GM19239 (cell line): ENCODE results near the gene BCL11A.

ENCODE experiments used
- DNase-seq: peaks from one replicate; pipeline ENCODE4 v3.0.0; 2011; ENCODE audit warnings: low spot score; ENCODE audit not compliant: insufficient read length
- FAIRE-seq: peaks from 2 replicates; lab custom pipeline; 2011; peaks lifted over from hg19 to GRCh38; lab: Jason Lieb, UNC

Gene BCL11A

DNA sequence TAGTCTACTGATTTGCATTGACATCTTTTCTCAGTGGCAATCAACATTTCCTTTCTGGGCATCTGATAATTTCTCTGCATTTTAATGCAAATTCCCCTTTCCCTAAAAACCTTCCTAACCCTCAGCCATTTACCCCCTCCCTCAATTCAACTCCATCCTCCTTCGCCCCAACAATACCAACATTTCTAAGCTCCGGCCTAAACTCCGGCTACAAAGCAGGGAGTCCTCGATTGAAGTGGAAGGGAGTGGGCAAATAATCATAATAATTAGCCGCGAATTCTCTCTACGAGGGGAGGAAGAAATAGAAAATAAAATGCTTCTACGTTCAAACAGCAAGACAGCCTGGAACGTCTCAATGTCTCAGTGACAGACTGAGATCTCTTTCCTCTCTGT lies 4.6 kb downstream of the BCL11A start:
- FAIRE-seq (peak; percentile 8), DNase-seq (no peak)

DNA sequence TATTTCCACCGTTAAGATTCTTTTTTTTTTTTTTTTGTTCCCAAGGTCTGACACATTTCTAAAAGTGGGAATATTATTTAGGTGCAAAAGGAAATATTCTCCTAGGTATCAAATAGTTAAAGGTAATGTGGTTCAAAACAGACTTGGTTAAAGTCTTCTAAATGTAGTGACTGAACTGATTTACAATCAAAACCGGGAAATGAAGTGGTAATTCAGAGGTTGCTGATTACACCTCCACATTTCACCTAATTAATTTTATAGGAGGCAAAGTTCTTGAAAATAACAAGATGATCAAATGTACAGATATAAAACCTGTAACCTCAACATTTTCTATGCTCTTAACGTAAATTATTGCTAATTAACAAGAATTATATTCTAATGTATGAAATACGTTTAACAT lies 5.1 kb downstream of the BCL11A start:
- FAIRE-seq (no peak), DNase-seq (no peak)

DNA sequence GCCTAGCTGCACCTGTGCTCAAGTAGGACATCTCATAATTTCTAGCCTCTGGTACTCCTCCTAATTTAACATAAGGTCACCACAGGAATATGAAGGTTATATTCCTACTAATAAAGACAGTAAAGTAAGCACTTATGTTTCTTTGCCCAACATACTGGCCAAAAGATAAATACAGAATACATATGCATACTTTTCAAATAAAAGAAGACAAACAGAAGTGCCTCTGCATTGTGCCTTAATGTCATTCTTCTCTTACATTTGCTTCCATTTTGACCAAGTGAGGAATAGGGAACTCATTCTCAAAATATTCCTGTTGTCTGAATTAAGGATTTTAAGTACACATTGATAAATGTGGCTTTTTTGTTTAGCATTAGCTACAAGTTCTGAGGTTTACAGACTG lies 5.6 kb downstream of the BCL11A start:
- DNase-seq (no peak), FAIRE-seq (no peak)

DNA sequence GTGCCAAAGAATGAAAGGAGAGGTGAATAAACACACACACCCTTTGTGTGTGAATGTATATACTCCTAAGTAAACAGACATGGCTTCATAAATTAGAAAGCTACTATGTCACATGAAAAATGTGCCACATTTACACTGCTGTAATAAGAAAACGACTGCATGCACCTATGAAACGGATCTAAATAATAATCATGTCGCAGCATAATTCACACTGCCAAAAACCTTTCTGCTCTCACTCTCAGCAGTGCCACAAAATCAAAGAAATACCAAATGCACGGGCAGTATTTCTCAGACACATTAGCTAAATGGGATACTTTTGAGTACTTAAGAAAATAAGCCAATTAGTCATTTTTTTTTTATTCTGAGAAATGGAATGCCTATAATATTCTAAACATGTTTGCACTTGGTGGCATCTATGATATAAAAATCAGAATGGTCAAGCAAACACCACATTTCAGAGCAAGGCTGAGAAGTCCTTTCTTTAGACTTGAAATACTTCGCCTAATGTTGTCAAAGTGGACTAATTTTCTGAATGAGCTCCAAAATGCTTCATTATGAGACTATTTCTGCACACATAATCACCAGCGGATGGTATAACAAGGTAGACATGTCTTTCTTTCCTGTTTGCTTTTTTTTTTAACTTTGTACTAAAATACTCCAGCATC lies 6.6 kb downstream of the BCL11A start:
- DNase-seq: no peak
- FAIRE-seq: no peak

DNA sequence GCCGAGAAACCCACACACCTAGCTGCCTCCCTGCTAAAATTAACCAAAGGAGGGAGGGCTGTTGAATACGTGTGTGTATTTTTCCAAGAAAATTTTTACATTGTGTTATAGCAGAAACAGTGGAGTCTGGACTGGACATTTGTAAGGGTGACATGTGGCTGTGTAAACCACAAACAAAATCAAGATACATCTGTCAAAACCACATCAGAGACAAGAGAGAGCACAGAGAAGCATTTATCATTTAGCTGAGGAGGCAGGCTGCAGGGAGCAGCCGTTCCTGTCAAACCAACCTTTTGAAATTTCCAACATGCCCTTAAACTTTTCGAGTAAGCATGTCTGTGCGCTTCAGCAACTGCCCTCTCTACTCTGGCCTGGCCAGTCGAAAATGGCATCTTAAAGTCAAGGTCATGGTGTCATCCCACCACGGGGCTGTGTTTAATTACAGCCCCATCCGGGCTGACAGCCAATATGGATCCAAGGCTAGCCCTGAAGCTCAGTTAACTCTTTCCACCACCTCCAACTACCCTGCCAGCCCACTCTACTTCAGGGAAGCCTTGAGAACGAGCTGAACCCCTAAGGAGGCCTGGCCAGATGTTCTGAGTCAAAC lies 8.4 kb downstream of the BCL11A start:
- no peak for DNase-seq
- peak; percentile 80 for FAIRE-seq

DNA sequence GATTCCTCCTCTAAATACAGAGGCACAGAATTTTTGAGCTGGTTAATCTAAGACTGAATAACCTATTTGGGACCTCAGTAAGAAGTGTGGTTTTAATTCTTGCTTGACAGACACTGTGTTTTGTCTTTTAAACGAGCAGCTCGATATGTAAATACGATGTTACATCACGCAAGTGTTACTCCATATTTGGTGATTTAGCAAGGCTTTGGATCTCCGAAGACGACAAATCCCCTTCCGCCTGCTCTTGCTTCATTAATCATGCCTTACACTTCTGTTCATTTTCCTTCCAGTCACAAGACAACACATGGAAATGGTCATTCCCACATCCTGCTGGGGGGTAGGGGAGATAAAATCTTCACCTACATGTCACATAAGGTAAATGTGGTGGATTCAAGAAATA lies 9.4 kb downstream of the BCL11A start:
- FAIRE-seq (no peak), DNase-seq (no peak)

DNA sequence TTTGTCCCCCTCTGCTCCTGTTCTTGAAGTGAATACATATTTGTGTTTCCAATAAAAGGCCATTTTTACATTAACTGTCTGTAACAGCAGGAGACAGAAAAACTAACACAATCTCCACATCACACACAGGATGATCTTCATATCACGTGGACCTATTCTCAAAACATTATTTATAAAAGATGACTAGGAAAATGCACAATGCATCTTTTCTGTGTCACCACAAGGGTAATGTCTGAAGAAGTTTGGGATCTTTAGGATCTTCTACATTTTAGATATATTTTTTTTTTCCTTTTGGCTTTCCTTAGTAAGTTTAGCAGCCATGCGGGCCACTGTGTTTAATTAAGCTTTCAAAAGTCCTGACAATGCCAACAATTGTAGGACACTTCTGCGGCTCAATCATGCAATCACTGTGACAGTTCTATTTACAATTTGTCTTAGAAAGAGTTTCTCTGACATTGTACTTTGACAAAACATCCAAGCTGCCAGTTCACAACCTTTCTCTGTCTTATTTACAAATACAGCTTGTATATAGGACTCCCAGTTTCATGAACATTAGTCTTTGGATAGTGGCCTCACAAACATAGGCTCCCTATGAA lies 12.3 kb downstream of the BCL11A start:
- FAIRE-seq (no peak), DNase-seq (no peak)

DNA sequence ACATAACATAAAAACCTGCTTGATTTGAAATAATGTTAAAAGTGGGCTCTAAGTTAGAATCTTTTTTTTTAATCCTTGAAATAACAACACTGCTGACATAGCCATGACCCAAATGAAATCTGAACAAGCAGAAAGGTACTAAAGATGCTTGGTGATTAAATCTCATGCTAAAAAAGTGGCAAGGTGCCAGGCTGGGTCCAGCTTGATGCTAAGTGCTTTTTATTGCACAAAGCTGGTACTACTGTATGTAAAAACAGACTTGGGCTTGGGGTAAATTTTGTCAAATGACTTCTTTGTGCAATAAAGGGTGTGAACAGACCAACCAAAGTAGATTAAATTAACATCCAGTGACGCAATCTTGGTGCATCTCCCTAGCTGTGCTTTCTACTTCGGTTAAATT lies 13.4 kb downstream of the BCL11A start:
- no peak for FAIRE-seq

DNA sequence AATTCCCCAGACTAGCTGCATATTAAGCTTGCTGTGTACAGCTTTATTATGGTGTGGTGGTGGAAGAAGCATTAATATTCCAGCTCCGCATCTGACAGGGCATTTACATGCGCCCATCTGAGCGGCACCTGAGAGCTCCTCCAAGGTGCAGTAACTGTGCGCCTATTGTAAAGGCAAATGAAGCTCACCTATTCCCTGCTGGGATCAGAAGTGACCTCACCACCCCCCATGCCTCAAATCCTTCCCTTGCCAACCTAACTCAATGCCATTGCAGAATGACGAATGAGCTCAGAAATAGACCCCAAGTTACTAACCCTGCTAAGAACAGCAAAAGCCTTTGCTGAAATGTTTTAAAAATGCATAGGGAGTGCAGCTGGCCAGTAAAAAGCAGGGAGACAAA lies 14.3 kb downstream of the BCL11A start:
- DNase-seq (no peak), FAIRE-seq (no peak)

More for the DNA sequence above, 13.4 kb downstream of the BCL11A start:
- no peak for DNase-seq

DNA sequence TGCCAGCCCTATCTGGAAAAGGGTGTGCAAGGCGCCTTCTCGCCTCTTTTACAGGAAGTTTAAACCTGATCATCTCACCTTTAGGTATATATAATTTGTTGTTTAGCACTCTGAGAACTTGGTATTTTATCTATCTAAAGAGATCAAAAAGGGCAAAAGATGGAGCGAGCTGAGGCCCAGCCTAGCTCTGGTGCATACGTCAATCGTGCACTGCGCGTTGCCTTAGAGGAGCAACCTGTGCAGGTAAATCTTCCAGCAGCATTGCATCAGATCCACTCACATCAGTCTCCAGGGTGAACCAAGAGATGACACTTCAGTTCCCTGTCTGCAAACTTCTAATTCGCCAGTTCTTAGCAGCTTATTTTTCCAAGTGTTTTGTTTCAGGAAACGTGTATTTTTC lies 15.4 kb downstream of the BCL11A start:
- DNase-seq: no peak

DNA sequence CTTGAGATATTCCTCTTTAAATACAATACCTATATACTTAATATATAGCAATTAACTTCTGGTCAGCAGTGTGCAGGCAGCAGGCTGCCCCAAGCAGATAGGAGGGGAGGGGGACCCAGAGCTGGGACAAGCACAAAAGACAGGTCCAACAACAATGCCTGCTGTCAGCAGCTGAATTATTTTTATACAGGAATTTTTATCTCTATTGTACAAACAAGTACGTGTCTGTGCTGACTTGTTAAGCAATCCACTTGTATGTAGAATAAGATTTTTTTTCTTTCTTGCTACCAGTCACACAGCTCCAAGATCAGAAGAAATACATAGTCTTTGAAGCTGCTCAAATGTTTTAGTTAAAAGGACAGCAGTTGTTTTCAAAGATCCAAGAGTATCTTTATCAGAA lies 16.7 kb downstream of the BCL11A start:
- FAIRE-seq (no peak), DNase-seq (no peak)

More for the DNA sequence above, 15.4 kb downstream of the BCL11A start:
- FAIRE-seq: no peak

DNA sequence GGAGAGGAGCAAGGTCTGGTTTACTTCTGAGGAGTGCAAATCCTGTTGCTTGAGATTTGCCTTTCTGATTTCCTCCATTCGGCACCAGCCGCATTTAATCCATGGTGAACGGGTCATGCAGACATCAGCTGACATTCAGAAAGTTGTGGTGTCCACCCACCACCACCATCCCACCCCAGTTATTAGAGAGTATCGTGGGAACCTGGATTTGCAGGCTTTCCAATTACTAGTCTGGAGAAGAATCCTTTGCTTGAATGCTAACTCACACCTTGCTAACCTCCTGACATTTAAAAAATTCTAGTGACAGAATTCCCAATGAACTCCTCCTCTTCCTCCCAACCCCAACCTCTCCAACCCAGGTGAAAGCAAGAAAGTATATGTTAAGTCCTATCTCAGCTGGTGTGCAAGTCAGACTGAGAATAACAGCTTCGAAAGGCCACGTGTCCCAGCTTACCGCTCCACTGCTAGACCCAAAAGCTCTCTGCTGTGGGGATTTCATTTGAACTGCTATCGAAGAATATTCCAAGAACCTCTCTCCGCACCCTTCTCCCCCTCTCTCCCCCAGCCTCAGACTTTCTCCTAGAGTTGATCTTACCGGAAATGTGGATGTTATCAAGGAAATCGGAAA lies 17.7 kb downstream of the BCL11A start:
- no peak for DNase-seq
- FAIRE-seq: peak; percentile 77

DNA sequence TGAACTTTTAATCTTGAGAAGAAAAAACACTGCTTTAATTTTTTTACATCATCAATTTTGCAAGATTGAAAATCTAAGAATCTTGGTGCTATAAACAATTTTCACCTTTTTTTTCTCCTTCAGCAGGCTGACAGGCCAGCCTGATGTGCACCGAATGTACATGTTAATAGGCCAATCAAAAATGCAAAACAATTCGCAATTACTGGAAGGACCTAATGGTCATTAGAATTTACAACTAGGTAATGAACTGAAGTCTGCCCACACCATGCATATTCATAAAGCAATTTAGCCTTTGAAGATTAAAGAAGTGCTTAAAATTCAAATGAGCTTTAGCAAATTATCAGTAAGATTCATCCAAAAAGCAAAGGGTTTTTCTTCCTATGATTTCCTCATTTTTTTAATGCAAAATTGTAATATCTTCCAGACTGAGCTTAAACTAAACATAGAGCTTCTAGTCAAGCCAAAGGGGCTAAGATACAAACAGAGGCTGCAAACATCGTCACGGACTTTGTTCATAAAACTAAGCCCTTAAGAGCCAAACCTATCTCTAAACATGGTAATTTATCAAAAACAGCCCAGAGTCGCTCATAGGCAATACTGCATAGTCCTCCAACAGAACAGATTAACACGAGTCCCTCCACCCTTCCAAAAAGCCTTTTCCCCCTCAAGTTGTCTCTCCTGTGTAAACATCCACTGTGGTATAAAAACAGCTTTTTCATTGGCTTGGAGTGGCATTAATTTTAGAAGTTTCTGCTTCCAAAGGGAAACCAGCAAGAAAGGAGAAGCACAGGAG lies 18.4 kb downstream of the BCL11A start:
- DNase-seq (no peak), FAIRE-seq (peak; percentile 21)

DNA sequence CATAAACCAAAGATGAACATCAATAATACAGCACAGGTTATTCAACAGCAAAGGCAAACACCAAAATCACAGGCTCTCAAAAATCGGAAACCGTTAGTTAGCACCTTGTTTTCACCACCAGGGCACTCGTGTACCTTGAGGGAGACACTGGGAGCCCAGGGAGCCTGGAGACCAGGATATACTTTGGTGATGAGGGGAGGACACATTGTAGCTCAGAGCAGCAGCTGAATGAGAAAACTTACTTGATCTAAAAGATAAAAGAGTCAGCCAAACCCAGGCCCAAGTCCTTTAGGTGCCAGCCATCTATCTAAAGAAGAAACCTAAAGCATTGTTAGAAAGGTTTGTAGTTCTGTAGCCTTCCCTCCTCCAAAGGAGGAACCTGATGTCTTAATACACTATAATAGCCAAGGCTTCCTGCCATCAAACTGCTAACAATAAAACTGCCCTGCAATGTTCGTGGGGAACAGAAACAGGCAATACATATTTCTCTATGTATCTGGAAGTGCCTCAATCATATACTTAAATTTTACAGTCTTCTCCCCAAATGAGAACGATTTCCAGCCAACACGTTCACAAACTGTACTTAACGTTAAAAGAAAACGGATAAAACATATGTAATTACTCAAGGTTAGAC lies 19.3 kb downstream of the BCL11A start:
- DNase-seq (no peak), FAIRE-seq (peak; percentile 62)

DNA sequence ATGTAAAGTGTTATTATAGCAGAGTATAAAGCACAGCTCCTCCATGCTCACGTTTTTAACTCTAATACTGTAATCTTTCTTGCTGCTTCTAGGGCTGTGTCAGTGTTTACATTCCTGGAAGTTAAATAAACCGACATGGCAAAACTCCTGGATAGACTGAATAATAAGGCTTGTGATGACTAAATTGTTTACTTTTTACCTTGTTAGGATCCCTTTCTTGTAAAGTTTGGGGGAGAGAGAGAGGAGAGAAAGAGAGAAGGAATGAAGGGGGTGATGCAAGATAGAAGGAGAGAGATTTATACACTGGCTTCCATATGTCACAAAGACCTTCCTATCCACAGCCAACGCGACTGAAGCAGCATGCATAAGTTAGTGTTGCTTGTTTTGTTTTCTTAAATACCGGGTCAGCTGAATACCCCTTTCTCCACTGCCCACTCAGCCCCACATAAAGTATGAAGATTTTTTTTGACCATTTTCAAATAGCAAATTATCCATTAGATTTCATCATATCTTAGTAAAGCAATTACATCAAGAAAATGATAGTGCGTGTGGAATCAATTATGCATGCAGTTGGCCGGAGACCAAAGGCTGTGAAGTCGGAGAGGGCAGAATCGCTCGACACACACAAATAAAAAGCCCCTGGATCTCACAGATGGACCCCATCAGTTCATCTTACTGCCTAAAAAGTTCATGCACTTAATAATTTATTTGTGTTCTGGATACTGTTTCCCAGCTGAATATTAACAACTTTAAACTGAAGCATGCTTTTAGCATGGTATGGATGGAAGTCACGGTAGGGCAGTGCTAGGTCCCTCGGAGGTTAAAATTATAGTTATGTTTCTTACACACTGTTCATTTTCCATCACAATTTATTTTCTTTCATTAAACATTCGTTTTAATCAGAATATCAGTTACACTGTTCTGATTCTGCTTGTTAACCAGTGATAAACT lies 20.1 kb downstream of the BCL11A start:
- DNase-seq (no peak), FAIRE-seq (no peak)

DNA sequence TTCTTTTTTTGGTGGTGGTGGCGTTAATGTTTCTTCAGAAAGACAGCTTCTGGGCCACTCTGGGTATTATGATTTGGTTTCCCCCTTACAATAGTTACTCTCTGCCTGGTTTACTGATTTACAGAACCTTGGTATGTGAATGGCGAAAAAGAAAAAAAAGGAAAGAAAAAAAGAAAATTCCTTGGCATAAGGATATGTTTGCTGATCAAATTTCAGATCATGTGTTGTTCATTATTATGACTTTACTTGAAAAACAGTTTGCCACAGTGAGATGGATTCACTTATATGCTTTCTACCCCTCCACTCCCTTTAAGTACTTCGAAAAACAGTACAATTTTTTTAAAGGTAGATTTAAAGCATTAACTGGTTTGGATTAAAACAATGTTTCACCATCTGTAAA lies 21.0 kb downstream of the BCL11A start:
- FAIRE-seq (peak; percentile 8), DNase-seq (no peak)

DNA sequence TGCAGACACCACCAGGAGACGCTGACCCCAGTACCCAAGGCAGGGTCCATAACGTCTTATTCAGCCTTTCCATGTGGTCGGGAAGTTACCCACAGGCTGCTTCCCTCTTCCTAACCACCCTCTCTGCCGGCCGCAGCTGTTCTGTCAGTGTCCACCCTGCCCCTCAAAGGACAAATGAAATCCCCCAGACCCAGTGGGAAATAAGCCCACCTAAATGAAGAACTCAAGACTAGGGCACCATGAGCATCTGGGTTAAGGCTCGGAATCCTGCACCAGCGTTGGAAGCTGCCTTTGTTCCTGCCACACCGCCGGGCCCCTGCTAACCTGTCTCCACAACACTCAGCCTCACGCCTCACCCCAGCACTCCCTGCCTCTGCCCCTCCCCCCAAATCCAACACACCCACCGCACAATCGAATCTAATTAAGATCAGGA lies 21.7 kb downstream of the BCL11A start:
- FAIRE-seq: no peak
- no peak for DNase-seq

DNA sequence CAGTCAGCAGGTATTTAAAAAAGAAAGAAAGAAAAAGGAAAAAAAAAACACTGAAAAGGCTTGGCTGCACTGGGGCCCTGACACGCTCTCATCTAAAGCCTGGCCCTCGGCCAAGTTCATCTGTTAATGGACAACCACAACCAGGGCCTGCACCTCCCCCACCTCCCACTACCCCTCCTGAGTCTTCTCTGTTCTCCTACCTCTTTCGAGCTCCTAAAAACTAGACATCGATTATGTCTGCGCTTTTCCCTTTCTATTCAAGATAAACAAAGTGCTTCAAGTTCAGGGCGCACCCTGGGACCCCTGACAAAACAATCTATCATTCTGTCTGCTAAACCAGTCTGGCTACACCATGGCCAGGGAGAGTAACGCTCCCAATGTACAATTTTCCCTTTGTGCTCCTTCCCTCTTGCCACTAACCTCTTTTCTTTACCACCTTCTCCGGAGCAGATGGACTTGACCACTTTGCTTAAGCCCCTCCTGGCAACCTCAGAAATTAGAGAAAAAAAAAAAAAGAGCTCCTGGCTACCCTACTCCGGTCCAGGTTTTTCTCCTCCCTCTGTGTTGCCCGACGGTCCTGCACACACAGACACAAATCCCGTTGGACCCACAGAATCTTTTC lies 22.7 kb downstream of the BCL11A start:
- no peak for DNase-seq
- peak; percentile 88 for FAIRE-seq
